Left ventricle myocardium inferior (tissue), 1 donor: ENCODE results near the gene PLCB3. TPM values are rescaled to one million over a fixed set of nuclear protein-coding genes. Genes with fewer than 3 reads are reported as not detected.

Experiments used
- DNase-seq: peaks from one replicate; pipeline ENCODE4 v3.0.0-alpha.2; 2020
- H3K27ac ChIP-seq: fragments of 200-600 bp; replicated peaks from 2 replicates; pipeline ENCODE4 v1.8.0; 2021
- H3K27me3 ChIP-seq: fragments of 200-600 bp; 2 replicates; pipeline ENCODE4 v1.8.0; 2021; ENCODE audit warnings: low read depth
- H3K36me3 ChIP-seq: fragments of 200-600 bp; 2 replicates; pipeline ENCODE4 v1.8.0; 2021
- H3K4me1 ChIP-seq: fragments of 200-600 bp; 2 replicates; pipeline ENCODE4 v1.8.0; 2021
- H3K4me3 ChIP-seq: fragments of 200-600 bp; 2 replicates; pipeline ENCODE4 v1.8.0; 2021; ENCODE audit warnings: mild to moderate bottlenecking, moderate library complexity
- H3K9me3 ChIP-seq: fragments of 200-600 bp; replicated peaks from 2 replicates; pipeline ENCODE4 v1.8.0; 2021
- CTCF ChIP-seq: fragments of 200-600 bp; IDR thresholded peaks from 2 replicates; pipeline ENCODE4 v1.8.0; 2021; ENCODE audit warnings: antibody characterized with exemption, mild to moderate bottlenecking, borderline replicate concordance
- intact Hi-C: fragments of 100-400 bp; cut with micrococcal nuclease; formaldehyde crosslinking; loops from one replicate; pipeline ENCODE4 v1.11.0; 2022
- total RNA-seq: library from RNA; stranded (reverse); fragmentation: NEBNext Ultra II Directional; extraction: Animal tissue kit (Norgen Biotek cat#: 25700); gene quantifications from one replicate; pipeline ENCODE4 v1.2.1, GENCODE V29; 2021
- donor health status: DM: no; HTN: yes; CAD: no; lungs with severe emphysema.

The PLCB3 gene
- total RNA-seq, 1 donor from 2014 or later: 10.0 TPM

- TF ChIP-seq CTCF: no peak
- DNase-seq: no peak
- H3K27me3 ChIP-seq: peaks cover 44% of the 10 kb centered on the region
- no peak overlapping the region for H3K27ac ChIP-seq
- H3K4me3 ChIP-seq: no peak overlapping the region
- no peaks in the 10 kb centered on the region for H3K9me3 ChIP-seq
- H3K36me3 ChIP-seq: no peaks in the 10 kb centered on the region
- H3K4me1 ChIP-seq: peaks cover 40% of the 10 kb centered on the region
- intact Hi-C loops: no loop called here
Measured at GRCh38 chr11:64289002-64289564, 37.8 kb downstream of the PLCB3 start.

DNA sequence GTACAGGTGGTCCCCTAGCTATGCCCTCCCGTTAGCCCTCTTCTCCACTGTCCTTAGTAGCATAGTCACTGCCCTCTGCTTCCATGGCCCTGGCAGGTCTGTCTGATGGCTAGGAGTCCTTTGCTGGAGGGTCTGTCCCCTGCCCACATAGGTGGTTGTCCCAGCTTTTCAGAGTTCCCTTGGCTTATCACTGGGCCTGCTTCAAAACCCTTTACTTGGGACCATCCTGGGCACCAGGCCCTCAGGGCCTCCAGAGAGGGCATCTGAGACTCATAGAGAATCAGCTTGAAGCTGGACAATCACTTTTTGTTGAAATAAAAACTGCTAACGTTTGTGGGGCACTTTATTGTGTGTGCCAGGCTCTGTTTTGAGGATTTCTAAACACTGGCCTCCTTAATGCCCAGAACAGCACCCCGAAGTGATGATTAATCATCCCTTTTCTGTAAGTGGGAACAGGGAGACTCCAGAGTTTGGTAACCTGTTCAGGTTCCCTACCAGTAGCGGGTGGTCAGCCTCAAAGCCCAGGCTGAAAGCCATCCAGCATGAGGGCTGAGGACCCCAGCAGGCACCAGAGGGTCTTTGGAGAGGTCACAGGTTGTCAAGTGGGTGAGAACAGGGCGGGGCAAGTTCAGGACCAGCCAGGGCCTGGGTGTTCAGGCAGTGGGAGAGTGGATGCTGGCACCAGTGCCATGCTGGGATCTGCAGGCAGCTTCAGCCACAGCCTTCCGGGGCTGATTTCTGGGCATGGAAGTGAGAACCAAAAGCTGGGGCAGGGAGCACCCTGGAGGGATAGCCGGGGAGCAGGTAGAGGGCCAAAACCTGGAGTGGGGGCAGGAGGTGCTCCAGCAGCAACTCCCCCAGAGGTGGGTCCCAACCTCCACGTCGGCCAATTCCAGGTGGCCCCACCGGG, 39.3 kb downstream of the PLCB3 start:
- Histone ChIP-seq H3K27me3 (peaks cover 60% of the 10 kb centered on the region), H3K4me3 (peak overlapping the region; percentile 61), H3K9me3 (no peaks in the 10 kb centered on the region), H3K27ac (no peak overlapping the region), H3K4me1 (peaks cover 27% of the 10 kb centered on the region), H3K36me3 (no peaks in the 10 kb centered on the region)
- intact Hi-C loops: no loop called here
- DNase-seq: no peak
- TF ChIP-seq CTCF: no peak

- Histone ChIP-seq H3K27me3 (peaks cover 67% of the 10 kb centered on the region), H3K27ac (no peak within 1 kb of the TSS), H3K4me1 (peaks cover 21% of the 10 kb centered on the region), H3K4me3 (peak within 1 kb of the TSS; percentile 61), H3K36me3 (no peaks in the 10 kb centered on the region), H3K9me3 (no peaks in the 10 kb centered on the region)
- intact Hi-C loops: no loop called here
- TF ChIP-seq CTCF: no peak
- DNase-seq: no peak
Measured at GRCh38 chr11:64291262-64291751, 40.0 kb downstream of the PLCB3 start, which contains the start of gene KCNK4. Gene KCNK4 (plus strand): TSS chr11:64291302. CDS start chr11:64293019, 1,717 bp downstream.

DNA sequence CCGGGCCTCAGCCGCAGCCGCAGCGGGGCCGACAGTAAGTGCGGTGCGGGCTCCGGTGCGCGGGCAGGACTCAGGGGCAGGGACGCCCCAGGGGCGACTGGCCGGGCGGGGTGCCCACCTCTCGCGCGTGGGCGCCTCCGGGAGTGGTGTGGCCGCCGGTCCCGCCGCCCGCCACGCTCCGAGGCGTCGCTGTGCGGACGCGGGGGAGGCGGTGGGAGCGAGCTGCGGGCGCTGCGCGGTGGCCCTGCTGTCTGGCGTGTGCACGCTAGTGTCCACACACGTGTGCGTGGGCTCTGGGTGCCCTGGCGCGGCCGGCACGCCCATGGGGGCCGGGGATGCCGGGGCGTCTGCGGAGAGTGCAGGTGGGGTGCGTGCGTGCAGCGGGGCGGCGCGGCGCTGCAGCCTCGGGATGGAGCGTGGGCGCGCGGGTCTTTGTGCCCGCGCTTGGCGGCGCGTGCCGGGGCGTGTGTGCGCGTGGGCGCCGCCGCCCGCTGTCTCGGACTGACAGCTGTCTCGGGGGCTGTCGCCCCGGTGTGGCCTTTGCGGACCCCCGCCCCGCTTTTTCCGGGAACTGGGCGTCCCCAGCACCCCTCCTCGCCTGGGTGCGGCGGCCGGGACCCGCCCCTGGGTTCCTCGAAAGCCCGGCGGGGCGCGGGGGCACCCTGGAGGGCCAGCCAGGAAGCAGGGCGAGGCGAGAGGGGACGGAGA, 40.6 kb downstream of the PLCB3 start:
- Histone ChIP-seq H3K4me1 (peaks cover 18% of the 10 kb centered on the region), H3K4me3 (peak overlapping the region; percentile 61), H3K27me3 (peaks cover 73% of the 10 kb centered on the region), H3K27ac (no peak overlapping the region), H3K9me3 (no peaks in the 10 kb centered on the region), H3K36me3 (no peaks in the 10 kb centered on the region)
- TF ChIP-seq CTCF: no peak
- DNase-seq: no peak
- intact Hi-C loops: no loop called here

GRCh38 chr11:64292460-64293254, 41.3 kb downstream of the PLCB3 start:
- no peak for DNase-seq
- H3K27me3 ChIP-seq: peaks cover 80% of the 10 kb centered on the region
- peak overlapping the region; percentile 61 for H3K4me3 ChIP-seq
- no peak overlapping the region for H3K27ac ChIP-seq
- no peaks in the 10 kb centered on the region for H3K36me3 ChIP-seq
- peaks cover 18% of the 10 kb centered on the region for H3K4me1 ChIP-seq
- no peaks in the 10 kb centered on the region for H3K9me3 ChIP-seq
- no peak for TF ChIP-seq CTCF
- intact Hi-C loops: no loop called here
